LNCAP (cell line): ENCODE results near the gene CTSZ.

Source experiments
- TF ChIP-seq, protein P1 (sequence below): fragments of 450-650 bp; IDR thresholded peaks from 2 replicates; pipeline ENCODE4 v1.5.1; 2017; ENCODE audit warnings: mild to moderate bottlenecking

Gene CTSZ

DNA sequence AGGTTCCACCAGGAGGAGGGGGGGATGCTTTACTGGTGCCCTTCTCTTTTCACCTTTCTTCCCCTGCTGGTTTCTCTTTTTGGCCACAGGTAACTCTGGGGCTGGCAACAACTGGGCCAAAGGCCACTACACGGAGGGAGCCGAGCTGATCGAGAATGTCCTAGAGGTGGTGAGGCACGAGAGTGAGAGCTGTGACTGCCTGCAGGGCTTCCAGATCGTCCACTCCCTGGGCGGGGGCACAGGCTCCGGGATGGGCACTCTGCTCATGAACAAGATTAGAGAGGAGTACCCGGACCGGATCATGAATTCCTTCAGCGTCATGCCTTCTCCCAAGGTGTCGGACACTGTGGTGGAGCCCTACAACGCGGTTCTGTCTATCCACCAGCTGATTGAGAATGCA, 16.6 kb upstream of the CTSZ start:
- TF ChIP-seq, protein P1, sequence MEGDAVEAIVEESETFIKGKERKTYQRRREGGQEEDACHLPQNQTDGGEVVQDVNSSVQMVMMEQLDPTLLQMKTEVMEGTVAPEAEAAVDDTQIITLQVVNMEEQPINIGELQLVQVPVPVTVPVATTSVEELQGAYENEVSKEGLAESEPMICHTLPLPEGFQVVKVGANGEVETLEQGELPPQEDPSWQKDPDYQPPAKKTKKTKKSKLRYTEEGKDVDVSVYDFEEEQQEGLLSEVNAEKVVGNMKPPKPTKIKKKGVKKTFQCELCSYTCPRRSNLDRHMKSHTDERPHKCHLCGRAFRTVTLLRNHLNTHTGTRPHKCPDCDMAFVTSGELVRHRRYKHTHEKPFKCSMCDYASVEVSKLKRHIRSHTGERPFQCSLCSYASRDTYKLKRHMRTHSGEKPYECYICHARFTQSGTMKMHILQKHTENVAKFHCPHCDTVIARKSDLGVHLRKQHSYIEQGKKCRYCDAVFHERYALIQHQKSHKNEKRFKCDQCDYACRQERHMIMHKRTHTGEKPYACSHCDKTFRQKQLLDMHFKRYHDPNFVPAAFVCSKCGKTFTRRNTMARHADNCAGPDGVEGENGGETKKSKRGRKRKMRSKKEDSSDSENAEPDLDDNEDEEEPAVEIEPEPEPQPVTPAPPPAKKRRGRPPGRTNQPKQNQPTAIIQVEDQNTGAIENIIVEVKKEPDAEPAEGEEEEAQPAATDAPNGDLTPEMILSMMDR, result no peak

DNA sequence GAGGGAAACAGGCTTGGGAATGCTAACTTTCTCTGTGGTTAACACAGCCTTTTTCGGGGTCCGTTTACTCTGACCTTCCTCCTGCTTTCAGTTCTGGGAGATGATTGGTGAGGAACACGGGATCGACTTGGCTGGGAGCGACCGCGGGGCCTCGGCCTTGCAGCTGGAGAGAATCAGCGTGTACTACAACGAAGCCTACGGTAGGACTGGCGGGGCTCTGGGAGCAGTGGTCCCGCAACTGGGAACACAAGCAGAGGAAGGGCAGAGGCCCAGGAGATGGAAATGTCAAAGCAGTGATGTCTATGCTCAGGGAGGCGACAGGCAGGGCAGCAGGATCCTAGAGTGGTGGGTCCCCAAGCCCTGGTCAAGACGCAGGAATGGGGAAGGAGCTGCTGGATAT, 15.7 kb upstream of the CTSZ start:
- TF ChIP-seq, protein P1, result no peak

DNA sequence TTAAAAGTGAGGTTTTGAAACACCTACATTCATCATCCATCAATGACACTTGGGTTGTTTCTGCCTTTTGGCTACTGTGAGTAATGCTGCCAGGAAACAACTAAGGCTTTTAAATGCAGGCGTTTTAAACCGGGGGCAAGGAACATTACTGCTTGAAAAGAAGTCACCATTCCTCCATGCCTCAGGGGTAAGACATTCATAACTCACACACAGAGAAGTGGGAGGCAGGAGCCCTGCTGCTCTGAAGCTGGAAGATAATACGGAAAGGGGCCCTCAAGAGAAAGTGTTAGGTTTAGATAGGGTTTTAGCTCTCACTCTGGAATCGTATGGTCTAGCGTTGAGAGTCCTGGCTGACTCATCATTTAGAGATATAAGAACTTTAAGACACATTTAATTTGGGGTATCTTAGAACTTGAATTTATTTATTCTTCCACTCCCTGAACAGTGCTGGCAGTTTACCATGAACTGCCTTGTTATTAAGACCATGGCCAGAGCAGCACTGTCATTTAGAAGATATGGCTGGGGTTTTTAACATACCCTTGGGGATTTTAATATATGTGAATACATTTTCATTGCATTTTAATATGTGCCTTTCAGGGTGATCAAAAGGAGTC, 14.0 kb upstream of the CTSZ start:
- TF ChIP-seq, protein P1, result no peak

DNA sequence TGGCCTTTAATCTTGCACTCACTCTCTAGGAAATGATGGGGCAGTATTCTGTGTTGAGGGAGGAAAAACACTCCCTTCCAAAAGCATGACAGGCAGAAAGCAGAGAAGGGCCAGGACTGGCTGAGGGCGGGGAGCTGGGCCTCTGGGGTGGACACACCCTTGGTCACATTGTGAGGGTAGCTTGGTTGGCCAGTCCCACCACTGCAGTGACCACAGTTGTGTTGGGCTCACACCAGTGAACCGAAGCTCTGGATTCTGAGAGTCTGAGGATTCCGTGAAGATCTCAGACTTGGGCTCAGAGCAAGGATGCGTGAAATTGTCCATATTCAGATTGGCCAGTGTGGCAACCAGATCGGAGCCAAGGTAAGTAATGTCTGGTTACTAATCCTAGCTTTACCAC, 12.2 kb upstream of the CTSZ start, which contains the start of gene TUBB1:
Gene TUBB1, plus strand, starts transcription at position 213 of the 400 bp plus-strand sequence. Its CDS starts 94 bp downstream, at position 307.
- TF ChIP-seq, protein P1, result no peak

DNA sequence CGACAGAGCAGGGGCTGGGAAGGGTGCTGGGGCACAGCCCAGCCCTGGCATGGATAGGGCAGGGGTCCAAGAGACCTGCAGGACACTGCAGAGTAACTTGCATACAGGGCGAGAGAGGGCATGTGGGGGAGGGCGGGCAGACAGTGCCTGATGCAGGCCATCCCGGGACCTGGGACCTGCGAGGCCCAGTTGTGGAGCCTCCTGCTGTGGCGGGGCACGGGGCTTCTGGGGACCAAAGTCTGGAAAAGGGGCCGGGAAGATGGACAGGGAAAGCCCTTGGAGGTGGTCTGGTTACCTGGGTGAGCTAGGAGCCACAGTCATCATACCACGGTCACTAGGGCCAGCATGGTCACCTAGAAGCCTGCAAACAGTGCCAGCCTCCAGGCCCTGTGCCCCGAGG, 11.8 kb upstream of the CTSZ start:
- TF ChIP-seq, protein P1, result no peak

DNA sequence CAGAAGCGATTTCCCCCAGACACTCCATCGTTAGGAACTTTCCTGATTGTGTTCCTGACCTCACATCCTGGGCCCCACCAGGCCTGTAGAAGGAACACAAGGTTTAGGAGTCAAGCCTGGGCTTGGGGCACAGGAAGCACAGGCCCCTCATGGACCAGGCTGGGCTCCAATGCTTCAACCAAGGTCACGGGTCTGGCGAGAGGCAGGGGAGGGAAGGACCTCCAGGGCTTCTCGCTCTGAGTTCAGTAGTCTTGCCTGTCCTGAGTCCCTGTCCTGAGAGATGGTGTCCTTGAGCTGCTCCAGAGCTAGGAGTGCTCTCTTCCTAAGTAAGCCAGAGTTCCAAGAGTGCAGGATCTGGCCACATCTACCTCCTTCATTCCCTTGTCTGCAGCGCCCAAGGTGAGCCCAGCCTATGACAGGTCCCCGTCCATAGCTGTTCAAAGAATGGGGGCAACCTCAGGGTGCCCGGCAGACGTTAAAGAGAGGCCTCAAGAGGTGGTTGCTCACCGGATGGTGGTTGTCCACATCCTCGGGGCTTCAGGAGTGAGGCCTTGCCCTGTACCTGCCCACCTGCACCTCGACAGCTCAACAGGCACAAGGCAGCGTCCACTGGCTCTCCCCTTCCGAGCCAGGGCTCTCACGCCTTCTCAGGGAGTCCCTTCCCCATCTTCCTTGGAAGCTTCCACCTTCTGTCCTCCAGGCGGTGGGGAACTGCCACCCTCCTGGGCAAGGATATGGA, 10.6 kb upstream of the CTSZ start:
- TF ChIP-seq, protein P1, result no peak

DNA sequence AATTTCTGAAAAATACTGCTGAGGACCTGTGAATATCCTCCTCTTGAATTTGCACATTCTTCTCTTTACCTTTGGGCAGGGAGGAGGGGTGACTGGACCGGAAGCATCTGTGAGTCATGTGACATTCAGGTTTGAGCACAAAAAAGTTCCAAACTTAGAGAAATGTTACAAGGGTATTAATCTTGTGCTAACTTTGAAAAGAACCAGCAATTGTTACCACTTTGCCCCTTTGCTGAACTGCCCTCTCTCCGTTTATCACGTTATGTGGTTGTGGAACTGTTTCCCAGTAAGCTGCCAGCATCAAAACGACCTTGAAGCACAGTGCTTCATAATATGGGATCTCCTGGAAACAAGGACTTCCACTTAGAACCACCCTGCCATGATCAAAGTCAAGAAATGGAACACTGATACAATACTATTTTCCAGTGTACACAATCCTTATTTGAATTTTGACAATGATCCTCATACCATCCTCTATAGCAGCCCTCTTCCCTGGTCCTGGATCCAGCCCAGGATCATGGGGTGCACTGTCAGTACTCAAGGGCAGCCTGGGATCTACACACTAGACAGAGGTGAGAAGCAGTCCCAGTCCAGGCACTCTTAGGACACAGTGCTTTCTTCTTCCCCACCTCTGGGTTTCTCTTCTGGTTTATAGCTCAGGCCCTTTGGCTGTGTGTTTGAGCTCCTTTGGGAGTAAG, 9.9 kb upstream of the CTSZ start:
- TF ChIP-seq, protein P1, result no peak
